Panc1 (cell line): ENCODE data around the gene NAT9. TPM values are rescaled to one million over a fixed set of nuclear protein-coding genes. Genes with fewer than 3 reads are reported as not detected.

Experiments
- ATAC-seq: fragments of 200-7000 bp; cut with Tn5 transposase; 2 replicates; pipeline ENCODE4 v1.9.1; 2020; ENCODE audit warnings: mild to moderate bottlenecking, moderate library complexity
- BruUV-seq: library from RNA; stranded (reverse); fragments of 400-500 nt; replicated peaks from 2 replicates; lab custom pipeline; 2021; lab: Mats Ljungman, UMichigan
- CTCF ChIA-PET: fragments of 300-600 bp; sonication (Branson Sonifier 250); formaldehyde crosslinking; loops from one replicate; lab custom pipeline; 2022; ENCODE audit warnings: antibody characterized with exemption; lab: Charles Lee
- POLR2A ChIA-PET: fragments of 300-600 bp; sonication (Branson Sonifier 250); formaldehyde crosslinking; loops from one replicate; lab custom pipeline; 2022; ENCODE audit warnings: antibody characterized with exemption; lab: Charles Lee
- DNase-seq: peaks from one replicate; pipeline ENCODE4 v3.0.0-alpha.2; 2010; ENCODE audit warnings: low read depth, low spot score
- H3K27ac ChIP-seq: 2 replicates; pipeline ENCODE4 v1.5.1; 2011; ENCODE audit warnings: mild to moderate bottlenecking, low read length, inconsistent platforms
- H3K27me3 ChIP-seq: fragments of 200-500 bp; sonication (Bioruptor generic); 2 replicates; pipeline ENCODE4 v1.6.0; 2014; ENCODE audit warnings: low read length, inconsistent platforms; ENCODE audit not compliant: control insufficient read depth, insufficient read depth
- H3K36me3 ChIP-seq: fragments of 200-500 bp; sonication (Bioruptor generic); 2 replicates; pipeline ENCODE4 v1.5.1; 2014; ENCODE audit warnings: inconsistent platforms, mild to moderate bottlenecking, low read length, moderate library complexity; ENCODE audit not compliant: control insufficient read depth, insufficient read depth
- H3K4me1 ChIP-seq: 2 replicates; pipeline ENCODE4 v1.5.1; 2011; ENCODE audit warnings: inconsistent platforms, mild to moderate bottlenecking, low read length, moderate library complexity; ENCODE audit not compliant: control insufficient read depth, insufficient read depth
- H3K4me3 ChIP-seq, 2 experiments: 2 replicates each; pipeline ENCODE4 v1.5.1; 2011 to 2012; ENCODE audit warnings: low read depth in 2 of 2, low read length in 2 of 2, mild to moderate bottlenecking in 2 of 2, inconsistent platforms in 1 of 2, moderate library complexity in 1 of 2
- H3K9me3 ChIP-seq: fragments of 200-500 bp; sonication (Bioruptor generic); 2 replicates; pipeline ENCODE4 v1.5.1; 2014; ENCODE audit warnings: low read depth, mild to moderate bottlenecking, inconsistent platforms, low read length, moderate library complexity; ENCODE audit not compliant: control insufficient read depth, insufficient read depth
- CTCF ChIP-seq: fragments of 450-650 bp; IDR thresholded peaks from 2 replicates; pipeline ENCODE4 v1.5.1; 2017; ENCODE audit warnings: mild to moderate bottlenecking
- POLR2AphosphoS5 ChIP-seq: IDR thresholded peaks from 2 replicates; pipeline ENCODE4 v1.6.1; 2012; ENCODE audit warnings: mild to moderate bottlenecking, low read depth, low read length, moderate library complexity
- SIN3A ChIP-seq: IDR thresholded peaks from 2 replicates; pipeline ENCODE4 v1.6.1; 2012; ENCODE audit warnings: low read depth, mild to moderate bottlenecking, low read length, moderate library complexity, borderline replicate concordance; ENCODE audit not compliant: insufficient read depth
- TCF7L2 ChIP-seq: IDR thresholded peaks from 2 replicates; pipeline ENCODE4 v1.6.1; 2011; ENCODE audit warnings: mild to moderate bottlenecking, low read depth, low read length, inconsistent platforms
- in situ Hi-C: cut with HindIII; loops from 2 replicates; pipeline ENCODE4 v1.10.0; 2016; ENCODE audit warnings: low sequenced_read_pairs, low pct_unique_long_range_greater_than_20kb
- intact Hi-C: fragments of 100-400 bp; cut with micrococcal nuclease; formaldehyde crosslinking; loops from one replicate; pipeline ENCODE4 v1.10.0; 2022; ENCODE audit not compliant: unreplicated experiment
- total RNA-seq: library from RNA; stranded (reverse); gene quantifications from one replicate; pipeline ENCODE4 v1.2.1, GENCODE V29; 2021; ENCODE audit not compliant: unreplicated experiment
- TF ChIP-seq, protein P1 (sequence below), 2 experiments: IDR thresholded peaks; 2 replicates each; pipeline ENCODE4 v1.6.1; 2011 to 2012; ENCODE audit warnings: low read depth in 2 of 2, control low read depth in 1 of 2, low read length in 1 of 2, mild to moderate bottlenecking in 1 of 2, moderate library complexity in 1 of 2; ENCODE audit not compliant: insufficient read depth in 1 of 2

Gene NAT9
- total RNA-seq, 1 experiment from 2014 or later = 90.1 TPM

DNA sequence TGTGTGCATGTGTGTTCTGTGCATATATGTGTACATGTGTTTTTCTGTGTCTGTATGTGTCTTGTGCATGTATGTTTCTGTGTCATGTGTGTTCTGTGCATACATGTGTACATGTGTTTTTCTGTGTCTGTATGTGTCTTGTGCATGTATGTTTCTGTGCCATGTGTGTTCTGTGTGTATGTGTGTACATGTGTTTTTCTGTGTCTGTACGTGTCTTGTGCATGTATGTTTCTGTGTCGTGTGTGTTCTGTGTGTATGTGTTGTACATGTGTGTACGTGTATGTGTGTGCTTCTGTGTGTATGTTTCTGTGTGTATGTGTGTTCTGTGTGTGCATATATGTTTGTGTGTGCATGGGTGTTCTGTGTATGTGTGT lies 47.5 kb downstream of the NAT9 start:
- in situ Hi-C loops = no loop called here
- no peaks in the 10 kb centered on the region for H3K36me3 ChIP-seq
- no peaks in the 10 kb centered on the region for H3K9me3 ChIP-seq
- CTCF ChIA-PET = no interaction called here
- POLR2A ChIA-PET = no interaction called here
- no peak for ATAC-seq
- no peak overlapping the region for H3K4me3 ChIP-seq
- no peak overlapping the region for H3K27ac ChIP-seq
- intact Hi-C loops = no loop called here
- TF ChIP-seq SIN3A = no peak
- no peak for TF ChIP-seq CTCF
- TF ChIP-seq, protein P1, sequence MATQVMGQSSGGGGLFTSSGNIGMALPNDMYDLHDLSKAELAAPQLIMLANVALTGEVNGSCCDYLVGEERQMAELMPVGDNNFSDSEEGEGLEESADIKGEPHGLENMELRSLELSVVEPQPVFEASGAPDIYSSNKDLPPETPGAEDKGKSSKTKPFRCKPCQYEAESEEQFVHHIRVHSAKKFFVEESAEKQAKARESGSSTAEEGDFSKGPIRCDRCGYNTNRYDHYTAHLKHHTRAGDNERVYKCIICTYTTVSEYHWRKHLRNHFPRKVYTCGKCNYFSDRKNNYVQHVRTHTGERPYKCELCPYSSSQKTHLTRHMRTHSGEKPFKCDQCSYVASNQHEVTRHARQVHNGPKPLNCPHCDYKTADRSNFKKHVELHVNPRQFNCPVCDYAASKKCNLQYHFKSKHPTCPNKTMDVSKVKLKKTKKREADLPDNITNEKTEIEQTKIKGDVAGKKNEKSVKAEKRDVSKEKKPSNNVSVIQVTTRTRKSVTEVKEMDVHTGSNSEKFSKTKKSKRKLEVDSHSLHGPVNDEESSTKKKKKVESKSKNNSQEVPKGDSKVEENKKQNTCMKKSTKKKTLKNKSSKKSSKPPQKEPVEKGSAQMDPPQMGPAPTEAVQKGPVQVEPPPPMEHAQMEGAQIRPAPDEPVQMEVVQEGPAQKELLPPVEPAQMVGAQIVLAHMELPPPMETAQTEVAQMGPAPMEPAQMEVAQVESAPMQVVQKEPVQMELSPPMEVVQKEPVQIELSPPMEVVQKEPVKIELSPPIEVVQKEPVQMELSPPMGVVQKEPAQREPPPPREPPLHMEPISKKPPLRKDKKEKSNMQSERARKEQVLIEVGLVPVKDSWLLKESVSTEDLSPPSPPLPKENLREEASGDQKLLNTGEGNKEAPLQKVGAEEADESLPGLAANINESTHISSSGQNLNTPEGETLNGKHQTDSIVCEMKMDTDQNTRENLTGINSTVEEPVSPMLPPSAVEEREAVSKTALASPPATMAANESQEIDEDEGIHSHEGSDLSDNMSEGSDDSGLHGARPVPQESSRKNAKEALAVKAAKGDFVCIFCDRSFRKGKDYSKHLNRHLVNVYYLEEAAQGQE (IDR thresholded peaks at IDR 0.05; ENCODE audit: insufficient read depth in 1 of 2, low read depth in 2 of 2, low read length in 1 of 2) = no peak
- TF ChIP-seq TCF7L2 = no peak
- no peak for TF ChIP-seq POLR2AphosphoS5
- no peaks in the 10 kb centered on the region for H3K4me1 ChIP-seq
- no peaks in the 10 kb centered on the region for H3K27me3 ChIP-seq
- DNase-seq = no peak
- no TSS peak for BruUV-seq

GRCh38 chr17:74728033-74728701 lies 48.0 kb downstream of the NAT9 start:
- TF ChIP-seq SIN3A (no peak), TCF7L2 (no peak), POLR2AphosphoS5 (no peak), CTCF (no peak)
- TF ChIP-seq, protein P1 (IDR thresholded peaks at IDR 0.05; ENCODE audit: insufficient read depth in 1 of 2, low read depth in 2 of 2, low read length in 1 of 2) = no peak
- Histone ChIP-seq H3K4me3 (no peak overlapping the region), H3K36me3 (no peaks in the 10 kb centered on the region), H3K9me3 (no peaks in the 10 kb centered on the region), H3K27me3 (no peaks in the 10 kb centered on the region), H3K4me1 (no peaks in the 10 kb centered on the region), H3K27ac (no peak overlapping the region)
- ATAC-seq (no peak), DNase-seq (no peak)
- POLR2A ChIA-PET = no interaction called here
- CTCF ChIA-PET = no interaction called here
- intact Hi-C loops (no loop called here), in situ Hi-C loops (no loop called here)
- no TSS peak for BruUV-seq
